Neutrophil (primary cell): ENCODE results near the gene ANKS1B.

Experiments
- H3K27ac ChIP-seq: fragments of 200-600 bp; sonication (generic); 2 replicates; pipeline ENCODE4 v1.5.1; 2016; ENCODE audit warnings: mild to moderate bottlenecking, moderate library complexity
- H3K27me3 ChIP-seq: fragments of 200-600 bp; sonication (generic); 2 replicates; pipeline ENCODE4 v1.6.0; 2016; ENCODE audit warnings: mild to moderate bottlenecking
- H3K36me3 ChIP-seq: fragments of 200-600 bp; sonication (generic); 2 replicates; pipeline ENCODE4 v1.5.1; 2017
- H3K4me1 ChIP-seq, 2 experiments: fragments of 200-600 bp in 1 of 2; sonication (generic) in 1 of 2; 1 replicate in 1 of 2; 2 replicates in 1 of 2; pipeline versions ENCODE4 v1.5.1 to v1.6.1; 2013 to 2016; ENCODE audit warnings: low read depth in 1 of 2, low read length in 1 of 2, mild to moderate bottlenecking in 1 of 2, moderate library complexity in 1 of 2; ENCODE audit not compliant: control insufficient read depth in 1 of 2, insufficient read depth in 1 of 2
- H3K4me3 ChIP-seq, 2 experiments: fragments of 200-600 bp in 1 of 2; sonication (generic) in 1 of 2; 1 replicate in 1 of 2; 2 replicates in 1 of 2; pipeline ENCODE4 v1.5.1; 2013 to 2016; ENCODE audit warnings: low read depth in 1 of 2, low read length in 1 of 2, mild to moderate bottlenecking in 1 of 2, moderate library complexity in 1 of 2
- H3K9me3 ChIP-seq: fragments of 200-600 bp; sonication (generic); 2 replicates; pipeline ENCODE4 v1.5.1; 2016
- CTCF ChIP-seq: fragments of 200-600 bp; sonication (generic); IDR thresholded peaks from 2 replicates; pipeline ENCODE4 v1.5.1; 2016; ENCODE audit warnings: antibody characterized with exemption

Gene ANKS1B

GRCh38 chr12:99498756-99499155 lies 486.0 kb downstream of the ANKS1B start:
- no peaks in the 10 kb centered on the region for H3K36me3 ChIP-seq
- TF ChIP-seq CTCF, result no peak
- H3K27me3 ChIP-seq, result no peaks in the 10 kb centered on the region
- H3K27ac ChIP-seq, result no peak overlapping the region
- no peaks in the 10 kb centered on the region for H3K9me3 ChIP-seq
- H3K4me1 ChIP-seq, result no peaks in the 10 kb centered on the region
- no peak overlapping the region for H3K4me3 ChIP-seq

GRCh38 chr12:99495799-99496198 lies 488.9 kb downstream of the ANKS1B start:
- no peaks in the 10 kb centered on the region for H3K9me3 ChIP-seq
- TF ChIP-seq CTCF, result no peak
- H3K4me1 ChIP-seq, result no peaks in the 10 kb centered on the region
- H3K27ac ChIP-seq, result no peak overlapping the region
- no peaks in the 10 kb centered on the region for H3K36me3 ChIP-seq
- H3K4me3 ChIP-seq, result no peak overlapping the region
- H3K27me3 ChIP-seq, result no peaks in the 10 kb centered on the region

GRCh38 chr12:99493197-99493596 lies 491.5 kb downstream of the ANKS1B start:
- no peaks in the 10 kb centered on the region for H3K36me3 ChIP-seq
- H3K4me3 ChIP-seq, result no peak overlapping the region
- no peaks in the 10 kb centered on the region for H3K27me3 ChIP-seq
- TF ChIP-seq CTCF, result no peak
- H3K4me1 ChIP-seq, result no peaks in the 10 kb centered on the region
- no peak overlapping the region for H3K27ac ChIP-seq
- no peaks in the 10 kb centered on the region for H3K9me3 ChIP-seq

- no peaks in the 10 kb centered on the region for H3K9me3 ChIP-seq
- no peak for TF ChIP-seq CTCF
- H3K27me3 ChIP-seq, result no peaks in the 10 kb centered on the region
- no peak overlapping the region for H3K4me3 ChIP-seq
- H3K4me1 ChIP-seq, result no peaks in the 10 kb centered on the region
- no peak overlapping the region for H3K27ac ChIP-seq
- no peaks in the 10 kb centered on the region for H3K36me3 ChIP-seq
Observed at GRCh38 chr12:99486277-99486676, 498.5 kb downstream of the ANKS1B start.

- H3K36me3 ChIP-seq, result no peaks in the 10 kb centered on the region
- no peaks in the 10 kb centered on the region for H3K4me1 ChIP-seq
- no peak overlapping the region for H3K27ac ChIP-seq
- H3K4me3 ChIP-seq, result no peak overlapping the region
- TF ChIP-seq CTCF, result no peak
- H3K9me3 ChIP-seq, result no peaks in the 10 kb centered on the region
- no peaks in the 10 kb centered on the region for H3K27me3 ChIP-seq
Observed at GRCh38 chr12:99479149-99479548, 505.6 kb downstream of the ANKS1B start.

GRCh38 chr12:99476956-99477355 lies 507.8 kb downstream of the ANKS1B start:
- TF ChIP-seq CTCF, result no peak
- H3K36me3 ChIP-seq, result no peaks in the 10 kb centered on the region
- no peaks in the 10 kb centered on the region for H3K27me3 ChIP-seq
- H3K4me3 ChIP-seq, result no peak overlapping the region
- H3K9me3 ChIP-seq, result no peaks in the 10 kb centered on the region
- no peaks in the 10 kb centered on the region for H3K4me1 ChIP-seq
- H3K27ac ChIP-seq, result no peak overlapping the region
